B cell (primary cell): Measurements from ENCODE around the gene SUSD3. TPM values are rescaled to one million over a fixed set of nuclear protein-coding genes. Genes with fewer than 3 reads are reported as not detected.

Source experiments
- ATAC-seq: fragments of 200-7000 bp; cut with Tn5 transposase; one replicate; pipeline ENCODE4 v1.10.0; 2021; ENCODE audit warnings: low read depth, mild to moderate bottlenecking, moderate number of reproducible peaks, moderate library complexity
- CTCF ChIA-PET: fragments of 350-600 bp; sonication (Branson Sonifier 250); formaldehyde crosslinking; loops from one replicate; lab custom pipeline; 2021; ENCODE audit warnings: antibody characterized with exemption, inconsistent platforms; lab: Charles Lee
- POLR2A ChIA-PET: fragments of 350-600 bp; sonication (Branson Sonifier 250); formaldehyde crosslinking; loops from one replicate; lab custom pipeline; 2021; ENCODE audit warnings: antibody characterized with exemption; lab: Charles Lee
- DNase-seq: peaks from one replicate; pipeline ENCODE4 v3.0.0; 2013
- H2AFZ ChIP-seq: 2 replicates; pipeline ENCODE4 v1.6.1; 2012; ENCODE audit warnings: mild to moderate bottlenecking, low read depth, low read length; ENCODE audit not compliant: insufficient read depth, poor library complexity, severe bottlenecking
- H3K27ac ChIP-seq, 2 donors: 1 replicate in 1 of 2; 2 replicates in 1 of 2; pipeline ENCODE4 v1.5.1; 2012 to 2013; ENCODE audit warnings: low read length in 2 of 2, mild to moderate bottlenecking in 2 of 2, moderate library complexity in 1 of 2
- H3K27me3 ChIP-seq, 4 experiments: fragments of 200-600 bp in 1 of 4; sonication (generic) in 1 of 4; replicated peaks in 1 of 4; 1 replicate in 2 of 4; 2 replicates in 2 of 4; pipeline versions ENCODE4 v1.6.1 to v1.7.0; 2013 to 2016; ENCODE audit warnings: low read length in 3 of 4, mild to moderate bottlenecking in 2 of 4, mixed read lengths in 1 of 4, moderate library complexity in 1 of 4; ENCODE audit not compliant: insufficient read depth in 4 of 4, control insufficient read depth in 3 of 4; ENCODE audit errors: control extremely low read depth in 1 of 4
- H3K36me3 ChIP-seq, 2 experiments: replicated peaks in 1 of 2; 1 replicate in 1 of 2; 2 replicates in 1 of 2; pipeline versions ENCODE4 v1.6.1 to v1.7.1; 2013; ENCODE audit warnings: low read length in 1 of 2; ENCODE audit not compliant: insufficient read depth in 2 of 2, control insufficient read depth in 1 of 2; ENCODE audit errors: control extremely low read depth in 1 of 2, extremely low read depth in 1 of 2
- H3K4me1 ChIP-seq, 2 donors: fragments of 200-600 bp in 1 of 2; sonication (generic) in 1 of 2; 1 replicate in 1 of 2; 2 replicates in 1 of 2; pipeline versions ENCODE4 v1.5.1 to v1.6.1; 2013 to 2017; ENCODE audit warnings: low read length in 2 of 2; ENCODE audit not compliant: control insufficient read depth in 2 of 2, insufficient read depth in 2 of 2
- H3K4me2 ChIP-seq: replicated peaks from 2 replicates; pipeline ENCODE3; 2012; ENCODE audit warnings: mild to moderate bottlenecking, low read depth, low read length; ENCODE audit not compliant: poor library complexity, severe bottlenecking
- H3K4me3 ChIP-seq, 5 experiments: fragments of 200-600 bp in 1 of 5; sonication (generic) in 1 of 5; 1 replicate in 3 of 5; 2 replicates in 2 of 5; pipeline versions ENCODE4 v1.5.1 to v1.7.0; 2011 to 2016; ENCODE audit warnings: low read length in 4 of 5, mild to moderate bottlenecking in 4 of 5, low read depth in 2 of 5, control low read depth in 1 of 5, moderate library complexity in 1 of 5; ENCODE audit not compliant: insufficient read depth in 1 of 5; ENCODE audit errors: control extremely low read depth in 1 of 5, extremely low read depth in 1 of 5
- H3K79me2 ChIP-seq: fragments of 200-600 bp; sonication (generic); one replicate; pipeline ENCODE4 v1.6.0; 2016; ENCODE audit warnings: low read length; ENCODE audit not compliant: control insufficient read depth, insufficient read depth
- H3K9ac ChIP-seq: fragments of 200-600 bp; sonication (generic); 2 replicates; pipeline ENCODE4 v1.6.1; 2017; ENCODE audit warnings: mild to moderate bottlenecking, low read length, moderate library complexity
- H3K9me3 ChIP-seq, 3 donors: one replicate each; pipeline versions ENCODE4 v1.6.1 to v1.7.1; 2013; ENCODE audit warnings: low read length in 2 of 3; ENCODE audit not compliant: control insufficient read depth in 2 of 3, insufficient read depth in 1 of 3; ENCODE audit errors: control extremely low read depth in 1 of 3
- H4K20me1 ChIP-seq: 2 replicates; pipeline ENCODE4 v1.6.0; 2012; ENCODE audit warnings: mild to moderate bottlenecking, low read length; ENCODE audit not compliant: insufficient read depth, control insufficient read depth, poor library complexity, severe bottlenecking
- H3K27ac Mint-ChIP-seq: one replicate; pipeline ENCODE4 v1.8.0; 2021; ENCODE audit warnings: mixed read lengths
- H3K27me3 Mint-ChIP-seq: one replicate; pipeline ENCODE4 v1.8.0; 2021; ENCODE audit warnings: mixed read lengths
- H3K4me1 Mint-ChIP-seq: one replicate; pipeline ENCODE4 v1.8.0; 2021; ENCODE audit warnings: mixed read lengths
- H3K4me3 Mint-ChIP-seq: one replicate; pipeline ENCODE4 v1.8.0; 2021; ENCODE audit warnings: mixed read lengths
- H3K9me3 Mint-ChIP-seq: one replicate; pipeline ENCODE4 v1.8.0; 2022; ENCODE audit warnings: mixed read lengths; ENCODE audit not compliant: insufficient read depth
- EZH2 ChIP-seq: IDR thresholded peaks from 2 replicates; pipeline ENCODE4 v1.6.1; 2012; ENCODE audit warnings: borderline replicate concordance, low read depth, mild to moderate bottlenecking, moderate library complexity, low read length; ENCODE audit not compliant: insufficient read depth, poor library complexity, severe bottlenecking
- WGBS: methylation state at CpG from one replicate; pipeline ENCODE4 v1.1.5; 2013; ENCODE audit warnings: missing lambda C conversion rate; ENCODE audit not compliant: insufficient coverage; 5-methylcytosine and 5-hydroxymethylcytosine counted together
- intact Hi-C: fragments of 100-400 bp; cut with micrococcal nuclease; formaldehyde crosslinking; loops from one replicate; pipeline ENCODE4 v1.10.0; 2022
- polyA plus RNA-seq: library from polyadenylated mRNA; depleted of rRNA; stranded (reverse); fragments of >200 nt; gene quantifications from 2 replicates; pipeline ENCODE4 v1.2.3, GENCODE V29; 2012
- total RNA-seq, 2 donors: library from RNA; stranded (reverse); fragments of 120-200 nt in 1 of 2; gene quantifications; 1 replicate in 1 of 2; 2 replicates in 1 of 2; pipeline versions ENCODE4 v1.2.3 to v1.2.4, GENCODE V29; 2013 to 2022
- TF ChIP-seq, protein P1 (sequence below): fragments of 200-600 bp; IDR thresholded peaks from one replicate; pipeline ENCODE4 v1.8.0; 2022; ENCODE audit warnings: antibody characterized with exemption, mild to moderate bottlenecking

SUSD3 gene
- total and polyA plus RNA-seq, 2 donors (not counting 1 experiment from before 2014, with no cell fraction given), result 41.0 to 85.0 TPM

DNA sequence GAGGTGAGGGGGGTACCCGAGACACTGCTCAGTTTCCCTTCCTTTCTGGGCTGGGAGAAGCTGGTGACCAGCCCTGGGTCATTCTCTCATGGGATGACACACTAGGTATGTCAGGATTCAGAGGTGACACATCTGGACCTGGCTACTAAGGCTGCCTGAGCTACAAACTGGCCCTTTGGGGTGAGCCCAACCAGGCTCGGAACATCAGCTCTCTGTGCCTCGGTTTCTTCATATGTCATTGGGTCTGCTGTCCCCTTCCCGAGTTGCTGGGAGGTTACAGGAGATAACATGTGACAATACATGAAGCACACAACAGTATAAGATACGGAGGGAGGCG lies 49.3 kb downstream of the SUSD3 start:
- DNase-seq (no peak), ATAC-seq (no peak)
- Histone ChIP-seq H3K27me3 (no peaks in the 10 kb centered on the region), H3K4me2 (no peak overlapping the region), H4K20me1 (peaks cover 8% of the 10 kb centered on the region), H3K36me3 (peaks cover 1 to 3% of the 10 kb centered on the region in 2 experiments), H3K9me3 (peaks cover 0 to 10% (median 2%) of the 10 kb centered on the region in 3 donors), H3K4me3 (no peak overlapping the region), H3K27ac (no peak overlapping the region), H3K79me2 (peaks cover 69% of the 10 kb centered on the region), H3K4me1 (peaks cover 21 to 29% of the 10 kb centered on the region in 2 donors), H3K9ac (no peak overlapping the region), H2AFZ (no peak overlapping the region)
- Mint-ChIP-seq H3K4me1 (peaks cover 25% of the 10 kb centered on the region), H3K27ac (no peak overlapping the region), H3K27me3 (no peaks in the 10 kb centered on the region), H3K9me3 (peaks cover 7% of the 10 kb centered on the region), H3K4me3 (no peak overlapping the region)
- WGBS, result 100% methylated on average over 2 of the region's 6 CpGs
- intact Hi-C loops, result loop anchor here (2.0 kb wide), 1 partner anchor 855 kb away; no protein-coding TSS in a partner anchor
- TF ChIP-seq, protein P1, sequence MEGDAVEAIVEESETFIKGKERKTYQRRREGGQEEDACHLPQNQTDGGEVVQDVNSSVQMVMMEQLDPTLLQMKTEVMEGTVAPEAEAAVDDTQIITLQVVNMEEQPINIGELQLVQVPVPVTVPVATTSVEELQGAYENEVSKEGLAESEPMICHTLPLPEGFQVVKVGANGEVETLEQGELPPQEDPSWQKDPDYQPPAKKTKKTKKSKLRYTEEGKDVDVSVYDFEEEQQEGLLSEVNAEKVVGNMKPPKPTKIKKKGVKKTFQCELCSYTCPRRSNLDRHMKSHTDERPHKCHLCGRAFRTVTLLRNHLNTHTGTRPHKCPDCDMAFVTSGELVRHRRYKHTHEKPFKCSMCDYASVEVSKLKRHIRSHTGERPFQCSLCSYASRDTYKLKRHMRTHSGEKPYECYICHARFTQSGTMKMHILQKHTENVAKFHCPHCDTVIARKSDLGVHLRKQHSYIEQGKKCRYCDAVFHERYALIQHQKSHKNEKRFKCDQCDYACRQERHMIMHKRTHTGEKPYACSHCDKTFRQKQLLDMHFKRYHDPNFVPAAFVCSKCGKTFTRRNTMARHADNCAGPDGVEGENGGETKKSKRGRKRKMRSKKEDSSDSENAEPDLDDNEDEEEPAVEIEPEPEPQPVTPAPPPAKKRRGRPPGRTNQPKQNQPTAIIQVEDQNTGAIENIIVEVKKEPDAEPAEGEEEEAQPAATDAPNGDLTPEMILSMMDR, result no peak
- TF ChIP-seq EZH2, result no peak
- ChIA-PET CTCF (interaction anchor here (0.7 to 5.6 kb wide), 16 partner anchors 9 to 852 kb away, joined by 3 to 53 read pairs (median 4); partner anchors contain the start of gene CARD19), POLR2A (interaction anchor here (0.6 to 1.8 kb wide), 4 partner anchors 12 to 144 kb away, joined by 3 to 9 read pairs (median 4); partner anchors contain the start of gene CARD19)

DNA sequence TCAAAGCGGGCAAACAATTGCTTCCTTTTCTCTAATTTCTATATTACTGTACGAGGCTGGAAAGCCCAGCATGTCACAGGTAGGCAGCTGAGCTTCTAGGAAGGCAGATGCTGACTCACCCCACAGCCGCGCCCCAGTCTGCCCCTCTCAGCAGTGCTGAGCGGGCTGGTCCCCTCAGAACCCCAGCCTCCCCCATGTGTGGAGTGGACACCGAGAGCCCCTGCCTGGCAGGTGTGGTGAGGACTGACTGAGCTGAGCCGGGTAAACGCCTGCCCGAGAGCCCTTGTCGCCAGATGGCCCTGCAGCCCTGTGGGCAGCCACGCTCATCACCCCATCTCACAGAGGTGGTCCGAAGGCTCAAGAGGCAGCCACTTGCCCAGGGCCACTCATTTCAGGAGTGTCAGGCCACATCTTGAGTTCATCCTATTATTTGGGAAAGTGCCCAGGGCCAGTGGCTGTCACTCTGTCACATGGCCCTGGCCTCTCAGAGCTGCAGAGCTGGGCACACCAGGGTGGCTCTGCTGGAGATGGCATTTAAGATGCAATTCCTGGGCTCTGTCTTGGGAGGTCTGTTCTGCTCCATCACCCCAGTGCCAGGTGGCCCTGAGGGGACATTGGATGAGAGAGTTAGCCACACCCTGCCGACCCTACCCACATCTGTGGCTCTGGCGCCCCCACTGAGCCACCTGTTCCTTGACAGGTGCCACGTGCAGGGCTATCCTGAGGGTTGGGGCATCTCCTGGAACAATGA lies 50.0 kb downstream of the SUSD3 start:
- peaks cover 63% of the 10 kb centered on the region for H3K79me2 ChIP-seq
- no peak for TF ChIP-seq EZH2
- TF ChIP-seq, protein P1, result no peak
- no peak for ATAC-seq
- H4K20me1 ChIP-seq, result peaks cover 8% of the 10 kb centered on the region
- no peak overlapping the region for H2AFZ ChIP-seq
- peaks cover 6% of the 10 kb centered on the region for H3K9me3 Mint-ChIP-seq
- peak overlapping the region; percentile 32 for H3K4me2 ChIP-seq
- H3K4me3 ChIP-seq, result no peak overlapping the region
- H3K4me1 Mint-ChIP-seq, result peaks cover 25% of the 10 kb centered on the region
- H3K27me3 Mint-ChIP-seq, result no peaks in the 10 kb centered on the region
- peaks cover 21 to 29% of the 10 kb centered on the region in 2 donors for H3K4me1 ChIP-seq
- WGBS, result 55% methylated on average over 14 of the region's 15 CpGs
- H3K27me3 ChIP-seq, result no peaks in the 10 kb centered on the region
- H3K27ac Mint-ChIP-seq, result no peak overlapping the region
- ChIA-PET POLR2A (interaction anchor here (1.8 kb wide), 1 partner anchor 12 kb away, joined by 9 read pairs; the partner anchor contains the start of gene CARD19), CTCF (interaction anchor here (0.6 to 5.6 kb wide), 46 partner anchors 11 to 1871 kb away, joined by 3 to 53 read pairs (median 5); partner anchors contain the start of genes CARD19 and NINJ1)
- H3K36me3 ChIP-seq, result peaks cover 1 to 6% of the 10 kb centered on the region in 2 experiments
- DNase-seq, result peak; percentile 32
- H3K9ac ChIP-seq, result no peak overlapping the region
- peaks cover 0 to 9% (median 2%) of the 10 kb centered on the region in 3 donors for H3K9me3 ChIP-seq
- intact Hi-C loops, result loop anchor here (1.0 to 2.0 kb wide), 3 partner anchors 80 to 854 kb away; no protein-coding TSS in a partner anchor
- H3K27ac ChIP-seq, result no peak overlapping the region
- no peak overlapping the region for H3K4me3 Mint-ChIP-seq
